Cardiac fibroblast (primary cell): ENCODE measurements around the gene CRACDL.

Source experiments
- DNase-seq, 2 donors: peaks; one replicate each; pipeline versions ENCODE4 v3.0.0 to v3.0.0-alpha.2; 2010; ENCODE audit warnings: low read depth in 2 of 2
- H3K4me3 ChIP-seq, 2 donors: replicated peaks in 1 of 2; 1 replicate in 1 of 2; 2 replicates in 1 of 2; pipeline ENCODE4 v1.5.1; 2011; ENCODE audit warnings: low read depth in 2 of 2, low read length in 2 of 2, mild to moderate bottlenecking in 2 of 2, moderate library complexity in 1 of 2
- CTCF ChIP-seq: IDR thresholded peaks from one replicate; pipeline ENCODE4 v1.5.1; 2011; ENCODE audit warnings: low read depth, mild to moderate bottlenecking, low read length, inconsistent platforms

CRACDL gene

GRCh38 chr2:98867539-98868309 is 68.3 kb downstream of the CRACDL start:
- peak; percentile 6 to 46 for DNase-seq
- TF ChIP-seq CTCF, result no peak

GRCh38 chr2:98866033-98866432 is 70.0 kb downstream of the CRACDL start:
- no peak for TF ChIP-seq CTCF
- no peak overlapping the region for H3K4me3 ChIP-seq
- DNase-seq, result peak in 1 of 2 donors; percentile 5

More at GRCh38 chr2:98867539-98868309, 68.3 kb downstream of the CRACDL start:
- H3K4me3 ChIP-seq, result no peak overlapping the region

- DNase-seq, result no peak
Measured at GRCh38 chr2:98861601-98862000, 74.4 kb downstream of the CRACDL start.

GRCh38 chr2:98859323-98859722 is 76.7 kb downstream of the CRACDL start:
- TF ChIP-seq CTCF, result no peak
- DNase-seq, result no peak
- no peak overlapping the region for H3K4me3 ChIP-seq

More at GRCh38 chr2:98861601-98862000, 74.4 kb downstream of the CRACDL start:
- no peak for TF ChIP-seq CTCF
- H3K4me3 ChIP-seq, result no peak overlapping the region

GRCh38 chr2:98857001-98857400 is 79.0 kb downstream of the CRACDL start:
- H3K4me3 ChIP-seq, result no peak overlapping the region
- no peak for DNase-seq
- TF ChIP-seq CTCF, result no peak

GRCh38 chr2:98854682-98855081 is 81.3 kb downstream of the CRACDL start:
- no peak overlapping the region for H3K4me3 ChIP-seq
- TF ChIP-seq CTCF, result no peak
- DNase-seq, result no peak

GRCh38 chr2:98852932-98853331 is 83.1 kb downstream of the CRACDL start:
- H3K4me3 ChIP-seq, result no peak overlapping the region
- no peak for DNase-seq
- TF ChIP-seq CTCF, result no peak
